Activated CD4-positive, alpha-beta T cell treated with anti-CD3 and anti-CD28 coated beads, Interleukin-2, amount 50 U/mL, for 1 hour (primary cell): Measurements from ENCODE around the gene PCYT2.

ENCODE experiments used
- DNase-seq: peaks from one replicate; pipeline ENCODE4 v3.0.0-alpha.2; 2020

The PCYT2 gene

GRCh38 chr17:81912441-81913309 is 1.5 kb upstream of the PCYT2 start:
- DNase-seq = no peak

DNA sequence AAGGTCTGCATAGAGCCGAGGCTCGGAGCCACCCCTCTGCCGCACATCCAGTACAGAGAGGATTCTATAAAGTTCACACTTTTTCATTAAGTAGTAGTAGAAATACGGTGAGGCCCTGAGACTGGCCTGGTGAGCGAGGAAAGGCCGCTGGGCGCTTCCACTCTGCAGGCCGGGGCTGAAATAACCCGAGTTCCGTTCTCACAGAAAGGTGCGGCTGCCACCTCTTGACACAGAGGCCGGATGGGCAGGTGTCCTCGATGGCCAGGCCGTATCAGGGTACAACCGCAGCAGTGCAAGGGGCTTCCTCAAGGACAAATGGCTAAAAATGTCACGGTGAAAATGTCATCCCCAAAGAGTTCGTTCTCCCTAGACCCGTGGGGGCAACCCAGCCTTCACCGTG is 770 bp upstream of the PCYT2 start:
- DNase-seq = no peak

DNA sequence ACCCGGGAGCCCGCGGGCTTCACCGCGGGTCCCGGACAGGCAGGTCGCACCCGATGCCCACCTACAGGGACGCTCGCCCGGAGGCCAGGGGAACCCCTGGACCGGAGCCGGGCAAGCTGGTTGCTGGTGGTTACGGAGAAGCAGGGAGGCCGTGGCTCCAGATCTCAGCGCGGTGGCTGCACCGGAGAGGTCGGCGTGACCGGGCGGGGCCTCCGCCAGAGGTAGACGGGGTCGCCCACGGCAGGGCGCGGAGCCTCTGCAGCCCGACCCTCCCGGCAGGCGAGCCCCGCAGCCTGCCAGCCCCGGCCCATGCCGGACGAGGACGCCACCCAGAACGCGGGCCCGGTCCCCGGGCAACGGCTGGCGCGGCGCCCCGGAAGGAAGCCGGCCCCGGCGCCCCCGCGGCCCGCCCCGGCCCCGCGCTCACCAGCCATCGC is 341 bp downstream of the PCYT2 start:
- DNase-seq = no peak

DNA sequence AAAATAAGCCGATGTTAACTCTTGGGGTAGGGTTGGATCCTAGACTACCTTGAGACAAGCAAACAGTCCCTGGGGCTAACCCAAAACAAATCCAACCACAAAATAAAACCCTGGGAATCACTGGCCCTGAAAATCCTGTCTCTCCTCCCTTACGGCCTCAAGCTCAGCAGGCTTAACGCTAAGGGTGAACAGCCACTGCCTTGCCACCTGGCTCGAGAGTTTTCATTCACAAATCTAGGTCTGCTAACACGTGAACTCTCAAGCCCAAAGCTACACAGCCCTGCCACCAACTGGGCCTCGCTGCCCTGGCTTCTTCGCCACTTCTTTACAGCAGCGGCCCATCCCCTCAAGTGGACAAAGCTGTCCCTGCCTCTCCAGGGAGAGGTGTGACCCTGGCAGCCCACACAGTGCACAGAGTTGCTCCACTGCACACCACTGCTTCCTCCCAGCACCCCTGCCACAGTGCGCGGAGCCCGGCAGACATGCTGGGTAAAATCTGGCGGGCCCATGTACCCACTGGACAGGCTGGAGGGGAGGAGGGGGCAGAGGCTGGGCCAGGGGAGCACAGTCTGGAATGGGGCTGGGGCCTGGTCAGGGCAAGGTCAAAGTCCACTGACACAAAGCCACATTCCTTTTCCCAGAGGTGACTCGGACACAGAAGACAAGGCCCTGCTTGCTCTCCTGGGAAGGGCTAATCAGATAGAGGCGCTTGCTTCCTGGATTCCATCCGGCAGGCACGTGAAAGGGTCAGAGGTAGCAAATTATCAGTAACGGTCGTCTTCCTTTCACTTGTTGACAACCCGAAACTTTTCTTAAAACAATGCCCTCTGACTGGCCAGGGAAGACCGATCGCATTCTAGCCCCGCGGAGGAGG is 996 bp downstream of the PCYT2 start:
- no peak for DNase-seq

- DNase-seq = no peak
These were observed 2.0 kb downstream of the PCYT2 start for GRCh38 chr17:81909231-81909630.

DNA sequence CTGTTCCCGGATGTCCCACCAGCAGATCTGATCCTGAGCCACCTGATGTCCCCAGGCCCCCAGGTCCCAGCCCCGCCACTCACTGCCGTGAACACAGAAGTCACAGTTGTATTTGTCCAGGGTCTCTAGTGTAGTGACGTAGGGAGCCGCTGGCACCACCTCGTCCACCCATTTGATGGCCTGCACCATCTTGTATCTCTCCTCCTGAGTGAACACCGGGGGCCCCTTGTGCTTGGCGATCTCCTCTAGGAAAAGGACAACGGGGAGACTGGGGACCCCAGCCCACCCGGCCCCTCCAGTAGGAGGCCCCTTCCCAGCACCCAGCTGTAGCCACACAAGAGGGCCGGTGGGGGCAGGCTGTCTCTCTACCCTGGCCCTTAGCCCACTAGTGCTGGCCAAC is 2.4 kb downstream of the PCYT2 start:
- no peak for DNase-seq

- DNase-seq = no peak
These were observed 3.7 kb downstream of the PCYT2 start for GRCh38 chr17:81907219-81908145.

DNA sequence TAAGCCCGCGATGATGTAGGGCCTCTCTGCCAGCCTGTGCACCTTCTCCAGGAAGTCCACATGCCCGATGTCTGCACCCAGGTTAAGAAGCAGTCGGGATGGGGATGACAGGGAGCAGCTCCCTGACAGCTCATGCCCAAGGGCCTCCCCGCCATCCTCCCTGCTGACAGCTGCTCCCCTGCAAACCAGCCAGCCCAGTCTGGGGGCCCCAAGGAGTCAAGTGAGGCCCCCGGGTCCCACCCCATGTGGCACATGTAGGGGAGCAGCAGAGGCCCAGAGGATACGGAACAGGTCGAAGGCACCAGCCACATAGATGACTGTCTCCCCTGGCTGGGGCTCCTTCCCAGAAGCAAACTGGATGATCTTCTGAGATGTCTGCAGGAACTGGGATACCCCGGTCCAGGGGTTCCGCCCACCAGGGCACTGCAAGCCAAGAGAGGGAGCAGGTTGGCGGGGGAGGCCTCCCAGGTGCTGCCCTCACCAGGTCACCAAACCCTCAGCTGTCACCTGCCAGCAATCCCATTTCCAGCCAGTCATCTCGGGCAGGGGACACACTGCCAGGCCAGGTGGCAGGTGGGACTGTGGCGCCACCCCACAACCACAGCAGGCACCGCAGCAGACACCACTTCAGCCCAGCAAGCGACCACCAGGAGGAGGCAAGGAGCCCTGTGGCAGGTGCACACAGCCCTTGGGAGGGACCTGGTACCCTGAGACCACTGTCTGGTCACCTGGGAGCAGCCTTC is 4.6 kb downstream of the PCYT2 start:
- DNase-seq = no peak

GRCh38 chr17:81905993-81906392 is 5.2 kb downstream of the PCYT2 start:
- no peak for DNase-seq

DNA sequence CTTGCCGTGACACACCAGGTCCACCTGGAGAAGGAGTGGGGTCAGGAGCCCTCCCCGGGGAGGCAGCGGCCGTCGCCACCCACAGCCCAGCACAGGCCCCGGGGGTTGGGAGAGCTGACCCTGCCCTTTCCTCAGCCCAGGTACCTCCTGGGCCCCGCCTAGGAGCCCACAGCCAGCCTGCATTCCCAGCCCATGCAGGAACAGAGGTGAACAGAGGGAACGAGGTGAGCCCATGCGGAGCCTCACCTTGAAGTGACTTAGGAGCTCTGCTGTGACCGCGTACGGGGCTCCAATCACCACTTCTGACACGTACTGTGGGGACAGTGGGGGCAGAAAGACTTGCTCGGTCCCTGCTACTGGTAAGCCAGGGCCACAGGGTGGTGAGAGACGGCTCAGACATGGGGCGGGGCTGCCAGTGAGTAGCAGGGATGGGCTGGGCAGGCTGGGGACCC is 5.7 kb downstream of the PCYT2 start:
- DNase-seq = no peak

- DNase-seq = no peak
These were observed 6.4 kb downstream of the PCYT2 start for GRCh38 chr17:81904600-81905423.

DNA sequence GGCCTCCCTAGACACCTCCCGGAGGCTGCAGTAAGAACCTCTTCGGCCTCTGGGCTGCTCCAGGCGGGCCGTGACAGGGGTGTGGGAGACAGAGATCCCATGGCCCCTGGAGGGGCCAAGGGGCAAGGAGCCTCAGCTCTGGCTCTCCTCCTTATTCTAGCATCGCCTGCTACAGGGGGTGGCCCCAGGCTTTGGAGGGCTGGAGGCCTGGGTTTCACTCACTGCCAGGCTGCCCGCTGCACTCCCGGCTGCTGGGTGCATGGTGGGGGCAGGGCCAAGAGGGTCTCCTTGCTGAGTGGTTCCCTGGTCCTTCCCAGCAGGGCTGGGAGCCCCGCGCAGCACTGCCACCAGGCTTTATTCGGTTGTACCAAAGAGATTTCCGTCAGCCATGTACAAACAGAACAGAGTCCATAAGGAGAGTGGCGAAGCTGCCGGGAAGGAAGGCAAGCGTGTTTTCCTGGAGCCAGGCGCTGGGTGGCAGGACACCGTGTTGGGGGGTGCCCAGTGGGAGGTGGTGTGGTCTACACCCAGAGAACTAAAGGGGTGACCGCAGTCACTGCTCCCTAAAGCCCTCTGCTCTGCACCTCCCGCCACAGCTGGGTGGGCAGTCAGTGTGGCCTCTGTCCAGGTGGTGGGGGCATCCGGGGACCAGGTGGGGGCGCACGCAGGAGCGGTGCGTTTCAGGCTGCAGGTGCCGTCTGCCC is 7.2 kb downstream of the PCYT2 start:
- DNase-seq = no peak

- DNase-seq = no peak
These were observed 7.8 kb downstream of the PCYT2 start for GRCh38 chr17:81903415-81903831.

DNA sequence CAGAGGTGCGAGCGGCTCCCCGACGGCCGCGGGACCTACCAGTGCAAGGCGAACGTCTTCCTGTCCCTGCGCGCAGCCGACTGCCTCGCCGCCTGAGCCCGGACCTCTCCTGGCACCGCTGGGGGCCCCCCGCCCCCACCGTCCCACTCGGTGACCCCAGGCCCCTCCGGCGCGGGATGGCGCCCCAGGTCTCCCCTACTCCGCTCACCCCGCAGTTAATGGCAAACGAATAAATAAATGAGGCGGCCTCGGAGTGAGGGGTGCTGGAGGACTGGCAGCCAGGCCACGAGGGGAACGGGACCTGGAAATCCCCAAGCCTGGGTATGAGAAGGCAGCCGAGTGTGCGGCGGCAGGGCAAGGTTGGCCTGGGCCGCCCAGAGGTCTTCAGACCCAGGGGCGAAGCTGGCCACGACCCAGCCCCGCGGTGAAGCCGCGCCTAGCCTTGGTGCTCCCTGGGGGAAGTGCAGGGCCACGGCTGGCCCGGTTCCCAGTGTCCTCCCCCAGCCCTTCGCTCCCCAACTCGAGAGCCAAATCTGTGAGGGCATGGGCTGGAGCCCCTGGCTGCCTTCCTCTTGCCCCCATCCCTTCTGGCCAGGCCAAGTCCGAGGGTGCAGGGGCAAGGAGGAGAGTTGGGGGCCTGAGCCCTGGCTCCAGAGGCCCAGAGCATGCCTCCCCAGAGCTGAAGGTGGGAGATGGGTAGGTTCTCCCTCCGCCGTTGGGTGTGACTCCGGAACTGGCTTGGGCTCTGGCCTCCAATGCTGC is 8.4 kb downstream of the PCYT2 start:
- DNase-seq = no peak

DNA sequence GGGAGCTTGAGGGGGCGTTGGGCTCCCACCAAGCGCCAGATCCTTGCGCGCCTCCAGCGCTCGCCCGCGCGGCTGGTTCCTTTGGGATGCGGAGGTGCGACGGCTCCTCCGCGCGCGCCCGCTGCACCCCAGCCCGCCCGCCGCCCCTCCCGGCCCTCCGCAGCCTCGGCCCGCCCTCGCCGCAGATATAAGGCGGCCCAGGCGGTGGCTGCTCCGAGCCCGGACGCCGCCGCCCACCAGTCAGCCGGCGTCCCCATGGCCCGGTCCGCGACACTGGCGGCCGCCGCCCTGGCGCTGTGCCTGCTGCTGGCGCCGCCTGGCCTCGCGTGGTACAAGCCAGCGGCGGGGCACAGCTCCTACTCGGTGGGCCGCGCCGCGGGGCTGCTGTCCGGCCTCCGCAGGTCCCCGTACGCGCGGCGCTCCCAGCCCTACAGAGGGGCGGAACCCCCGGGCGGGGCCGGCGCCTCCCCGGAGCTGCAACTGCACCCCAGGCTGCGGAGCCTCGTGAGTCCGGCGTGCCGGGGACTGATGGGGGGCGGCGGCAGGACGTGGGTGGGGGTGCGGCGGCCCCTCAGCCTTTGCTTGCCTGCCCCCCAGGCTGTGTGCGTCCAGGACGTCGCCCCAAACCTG is 9.1 kb downstream of the PCYT2 start, which contains the start of gene NPB:
Gene NPB, plus strand, starts transcription at position 216 of the 630 bp plus-strand sequence. Its CDS starts 40 bp downstream, at position 256.
- DNase-seq = no peak

DNA sequence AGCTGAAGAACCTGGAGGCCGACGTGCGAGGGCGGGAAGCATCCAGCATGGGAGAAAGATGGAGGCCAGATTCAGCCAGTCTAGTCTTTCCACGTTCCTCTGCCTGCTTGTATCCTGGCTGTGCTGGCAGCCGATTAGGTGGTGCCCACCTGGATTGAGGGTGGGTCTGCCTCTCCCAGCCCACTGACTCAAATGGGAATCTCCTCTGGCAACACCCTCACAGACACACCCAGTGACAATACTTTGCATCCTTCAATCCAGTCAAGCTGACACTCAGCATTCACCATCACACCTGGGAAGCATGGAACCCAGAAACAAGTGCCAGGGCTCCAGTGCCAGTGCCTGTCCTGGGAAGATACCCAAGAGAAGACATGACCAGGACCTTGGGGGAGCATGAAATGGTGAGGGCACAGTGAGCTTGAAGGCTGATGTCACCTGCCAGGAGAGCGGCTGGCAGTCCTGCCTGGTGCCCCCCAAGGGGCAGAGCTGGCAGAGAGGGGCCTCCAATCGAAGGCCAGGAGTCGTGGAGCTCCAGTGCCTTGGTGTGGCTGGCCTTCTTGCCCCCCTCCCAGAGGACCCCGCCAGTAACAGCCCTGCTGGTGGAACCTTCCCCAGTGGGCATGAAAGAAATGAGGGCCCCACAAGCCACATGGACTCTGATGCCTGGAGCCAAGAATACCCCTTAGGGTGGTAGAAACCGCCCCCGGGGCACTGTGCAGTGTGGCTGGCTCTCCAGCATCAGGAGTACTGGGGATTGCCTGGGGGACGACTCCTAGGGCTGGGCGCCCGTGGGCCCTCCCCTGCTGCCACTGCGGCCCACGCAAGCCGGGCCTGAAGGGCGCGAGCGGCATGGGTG is 9.8 kb downstream of the PCYT2 start:
- no peak for DNase-seq

- DNase-seq = no peak
These were observed 10.9 kb downstream of the PCYT2 start for GRCh38 chr17:81900181-81900820.
